ENCODE data around the gene CD2. TPM values are rescaled to one million over a fixed set of nuclear protein-coding genes. Genes with fewer than 3 reads are reported as not detected.

The CD2 gene
- total and polyA plus RNA-seq, 8 donors, result 0.16 to 1.9 (median 0.79) TPM

DNA sequence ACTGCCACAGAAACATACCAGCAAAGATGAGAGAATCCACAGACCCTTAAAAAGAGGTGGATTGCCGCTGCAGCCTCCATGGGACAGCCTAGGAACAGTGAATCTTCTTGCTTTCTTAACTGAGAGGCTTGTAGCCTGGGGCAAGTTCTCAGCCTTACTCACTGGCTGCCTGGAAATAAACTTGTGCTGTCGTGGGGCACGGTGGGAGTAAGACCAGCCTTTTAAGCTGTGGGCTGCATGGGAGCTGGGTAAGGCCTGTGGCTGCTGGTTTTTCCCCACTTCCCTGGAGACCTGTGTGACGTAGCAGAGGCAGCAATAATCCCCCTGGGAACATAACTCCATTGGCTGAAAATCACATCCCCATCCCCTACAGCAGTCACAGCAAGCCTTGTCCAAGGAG lies 30.8 kb downstream of the CD2 start:
- intact Hi-C loops (cut with DNase I), result no loop called here

DNA sequence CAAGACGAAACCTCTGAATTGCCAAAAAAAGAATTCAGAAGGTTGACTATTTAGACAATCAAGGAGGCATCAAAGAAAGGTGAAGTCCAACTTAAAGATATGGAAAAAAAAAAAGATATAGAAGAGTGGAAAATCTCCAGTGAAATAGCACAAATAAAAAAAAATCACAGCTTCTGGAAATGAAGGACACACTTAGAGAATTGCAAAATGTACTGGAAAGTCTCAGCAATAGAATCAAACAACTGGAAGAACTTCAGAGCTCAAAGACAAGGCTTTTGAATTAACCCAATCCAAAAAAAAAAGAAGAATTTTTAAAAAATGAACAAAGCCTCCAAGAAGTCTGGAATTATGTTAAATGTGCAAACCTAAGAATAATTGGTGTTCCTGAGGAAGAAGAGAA lies 31.8 kb downstream of the CD2 start:
- Histone ChIP-seq H3K4me1 (no peaks in the 10 kb centered on the region), H3K9me3 (no peaks in the 10 kb centered on the region), H3K27me3 (no peaks in the 10 kb centered on the region), H3K36me3 (no peaks in the 10 kb centered on the region), H3K4me3 (no peak overlapping the region), H3K27ac (no peak overlapping the region)
- TF ChIP-seq, protein P1, sequence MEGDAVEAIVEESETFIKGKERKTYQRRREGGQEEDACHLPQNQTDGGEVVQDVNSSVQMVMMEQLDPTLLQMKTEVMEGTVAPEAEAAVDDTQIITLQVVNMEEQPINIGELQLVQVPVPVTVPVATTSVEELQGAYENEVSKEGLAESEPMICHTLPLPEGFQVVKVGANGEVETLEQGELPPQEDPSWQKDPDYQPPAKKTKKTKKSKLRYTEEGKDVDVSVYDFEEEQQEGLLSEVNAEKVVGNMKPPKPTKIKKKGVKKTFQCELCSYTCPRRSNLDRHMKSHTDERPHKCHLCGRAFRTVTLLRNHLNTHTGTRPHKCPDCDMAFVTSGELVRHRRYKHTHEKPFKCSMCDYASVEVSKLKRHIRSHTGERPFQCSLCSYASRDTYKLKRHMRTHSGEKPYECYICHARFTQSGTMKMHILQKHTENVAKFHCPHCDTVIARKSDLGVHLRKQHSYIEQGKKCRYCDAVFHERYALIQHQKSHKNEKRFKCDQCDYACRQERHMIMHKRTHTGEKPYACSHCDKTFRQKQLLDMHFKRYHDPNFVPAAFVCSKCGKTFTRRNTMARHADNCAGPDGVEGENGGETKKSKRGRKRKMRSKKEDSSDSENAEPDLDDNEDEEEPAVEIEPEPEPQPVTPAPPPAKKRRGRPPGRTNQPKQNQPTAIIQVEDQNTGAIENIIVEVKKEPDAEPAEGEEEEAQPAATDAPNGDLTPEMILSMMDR (IDR thresholded peaks at IDR 0.05), result no peak
- ATAC-seq (no peak), DNase-seq (no peak), FAIRE-seq (no peak)
- intact Hi-C loops (cut with DNase I), result no loop called here
- 95 to 97% methylated on average over 1 of the region's 1 CpG for WGBS, 2 donors

More for the DNA sequence above, 30.8 kb downstream of the CD2 start:
- ATAC-seq, result no peak
- no peak for DNase-seq
- Histone ChIP-seq H3K27me3 (no peaks in the 10 kb centered on the region), H3K36me3 (no peaks in the 10 kb centered on the region), H3K4me1 (no peaks in the 10 kb centered on the region), H3K27ac (no peak overlapping the region), H3K4me3 (no peak overlapping the region), H3K9me3 (no peaks in the 10 kb centered on the region)
- 92 to 94% methylated on average over 4 of the region's 4 CpGs for WGBS, 2 donors
- no peak for FAIRE-seq
- TF ChIP-seq, protein P1 (IDR thresholded peaks at IDR 0.05), result no peak

DNA sequence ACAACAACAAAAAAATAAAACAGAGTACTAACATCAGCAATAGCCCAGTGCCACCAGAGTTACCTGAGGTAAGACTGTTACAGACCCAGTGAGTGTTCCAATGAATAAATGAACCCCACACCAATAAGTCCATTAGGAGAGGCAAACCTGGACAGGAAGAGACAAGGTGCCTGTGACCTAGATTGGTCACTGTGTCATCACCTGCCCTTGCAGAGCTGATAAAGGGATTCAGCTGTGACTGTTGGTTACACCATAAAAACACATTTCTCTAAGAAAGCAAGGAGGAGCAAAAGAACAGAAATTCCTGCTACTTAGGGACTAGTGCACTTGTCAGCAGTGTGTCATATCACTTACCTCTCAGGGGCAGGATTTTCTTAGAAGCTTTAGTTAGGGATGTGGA lies 37.5 kb downstream of the CD2 start:
- Histone ChIP-seq H3K27ac (no peak overlapping the region), H3K4me1 (no peaks in the 10 kb centered on the region), H3K4me3 (no peak overlapping the region), H3K9me3 (no peaks in the 10 kb centered on the region), H3K36me3 (no peaks in the 10 kb centered on the region), H3K27me3 (no peaks in the 10 kb centered on the region)
- intact Hi-C loops (cut with DNase I), result no loop called here
- DNase-seq, result no peak
- no peak for FAIRE-seq
- TF ChIP-seq, protein P1 (IDR thresholded peaks at IDR 0.05), result no peak
- no peak for ATAC-seq

DNA sequence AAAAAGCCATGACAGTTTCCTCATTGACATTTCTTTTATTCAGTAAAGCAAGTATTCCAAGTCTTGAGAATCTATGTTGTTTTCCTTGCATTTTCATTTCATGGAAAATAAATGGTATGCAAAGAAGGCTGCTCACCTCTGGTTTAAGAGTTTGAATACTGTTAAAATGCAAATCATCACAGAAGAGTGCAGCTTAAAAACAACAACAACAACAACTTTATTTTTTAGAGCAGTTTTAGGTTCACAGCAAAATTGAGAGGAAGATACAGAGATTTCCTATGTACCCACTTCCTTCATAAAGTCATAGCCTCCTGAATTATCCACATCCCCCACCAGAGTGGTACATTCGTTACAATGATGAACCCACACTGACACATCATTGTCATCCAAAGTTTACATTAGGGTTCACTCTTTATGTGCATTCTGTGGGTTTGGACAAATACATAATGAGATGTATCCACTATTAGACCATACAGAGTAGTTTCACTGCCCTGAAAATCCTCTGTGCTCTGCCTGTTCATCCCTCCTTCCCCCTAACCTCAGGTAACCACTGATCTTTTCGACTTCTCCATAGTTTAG lies 39.2 kb downstream of the CD2 start:
- WGBS, 2 donors, result 84 to 90% methylated on average over 2 of the region's 2 CpGs
- no peak overlapping the region for H3K27ac ChIP-seq
- H3K9me3 ChIP-seq, result no peaks in the 10 kb centered on the region
- H3K27me3 ChIP-seq, result no peaks in the 10 kb centered on the region
- no peak for DNase-seq
- no peak for FAIRE-seq
- TF ChIP-seq, protein P1 (IDR thresholded peaks at IDR 0.05), result no peak
- intact Hi-C loops (cut with DNase I), result no loop called here
- H3K4me1 ChIP-seq, result peaks cover 0 to under 1% (median 0%) of the 10 kb centered on the region in 3 donors
- no peak for ATAC-seq
- no peak overlapping the region for H3K4me3 ChIP-seq
- no peaks in the 10 kb centered on the region for H3K36me3 ChIP-seq

DNA sequence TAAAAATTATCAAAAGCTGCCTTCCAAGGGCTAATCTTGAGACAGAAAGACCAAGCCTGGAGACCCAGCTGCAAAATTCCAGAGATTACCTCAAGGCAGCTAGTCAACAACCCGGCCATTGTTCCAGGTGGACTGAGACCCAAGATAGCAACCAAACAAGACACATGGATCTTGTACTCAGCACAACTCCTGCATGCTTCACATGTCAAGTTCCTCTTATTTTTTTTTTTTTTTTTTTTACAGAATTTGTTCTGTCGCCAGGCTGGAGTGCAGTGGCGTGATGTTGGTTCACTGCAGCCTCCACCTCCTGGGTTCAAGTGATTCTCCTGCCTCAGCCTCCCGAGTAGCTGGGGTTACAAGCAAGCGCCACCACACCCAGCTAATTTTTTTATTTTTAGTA lies 40.1 kb downstream of the CD2 start:
- H3K4me1 ChIP-seq, result peaks cover 0 to 7% (median 5%) of the 10 kb centered on the region in 3 donors
- intact Hi-C loops (cut with DNase I), result no loop called here
- H3K4me3 ChIP-seq, result no peak overlapping the region
- no peak for FAIRE-seq
- peak in 1 of 4 donors; percentile 20 for ATAC-seq
- TF ChIP-seq, protein P1 (IDR thresholded peaks at IDR 0.05), result no peak
- no peak overlapping the region for H3K27ac ChIP-seq
- H3K36me3 ChIP-seq, result no peaks in the 10 kb centered on the region
- H3K9me3 ChIP-seq, result no peaks in the 10 kb centered on the region
- 79 to 80% methylated on average over 5 of the region's 5 CpGs for WGBS, 2 donors
- DNase-seq, result no peak
- H3K27me3 ChIP-seq, result no peaks in the 10 kb centered on the region
